Right renal cortex interstitium (tissue), 3 donors: ENCODE data around the gene SLC39A2. TPM values are rescaled to one million over a fixed set of nuclear protein-coding genes. Genes with fewer than 3 reads are reported as not detected.
"Not testable (repeated sequence)": the region's sequence is repeated elsewhere in the genome, so short reads cannot be mapped to it uniquely, and the experiment has no call there.

Source experiments
- DNase-seq, 3 donors: peaks; one replicate each; pipeline ENCODE4 v3.0.0-alpha.2; 2013; ENCODE audit warnings: low read depth in 3 of 3, low spot score in 2 of 3
- polyA plus RNA-seq, 3 donors: library from polyadenylated mRNA; unstranded; fragments of 120-200 nt; gene quantifications; one replicate each; pipeline ENCODE4 v1.2.1, GENCODE V29; 2013; ENCODE audit not compliant: insufficient read length in 3 of 3

Gene SLC39A2
- polyA plus RNA-seq, 3 donors = 1.3 to 3.0 (median 2.5) TPM

GRCh38 chr14:21024585-21025370 lies 25.7 kb downstream of the SLC39A2 start, which contains the start of gene NDRG2:
TSS of gene NDRG2 (minus strand) at chr14:21025061. CDS start at chr14:21023315, 1,746 bp downstream.
- DNase-seq = no peak

GRCh38 chr14:21025371-21026273 lies 26.5 kb downstream of the SLC39A2 start:
- no peak for DNase-seq

GRCh38 chr14:21026274-21026987 lies 27.3 kb downstream of the SLC39A2 start:
- DNase-seq = no peak

- no peak for DNase-seq
These were observed 27.9 kb downstream of the SLC39A2 start for GRCh38 chr14:21026988-21027315.

- no peak for DNase-seq
These were observed 30.8 kb downstream of the SLC39A2 start, which contains the start of gene TPPP2 for GRCh38 chr14:21029917-21030316. TSS of gene TPPP2 (plus strand) at chr14:21030217. CDS start at chr14:21030582, 365 bp downstream.

GRCh38 chr14:21030531-21030930 lies 31.4 kb downstream of the SLC39A2 start:
- DNase-seq = no peak

GRCh38 chr14:21032326-21033132 lies 33.4 kb downstream of the SLC39A2 start:
- DNase-seq = no peak

- DNase-seq = no peak
These were observed 34.1 kb downstream of the SLC39A2 start for GRCh38 chr14:21033133-21033698.

- DNase-seq = no peak
These were observed 35.6 kb downstream of the SLC39A2 start, which contains the start of gene RNASE13 for GRCh38 chr14:21034707-21035106. TSS of gene RNASE13 (minus strand) at chr14:21034807. CDS start at chr14:21034288, 519 bp downstream.

GRCh38 chr14:21036751-21037150 lies 37.7 kb downstream of the SLC39A2 start:
- DNase-seq = no peak

- no peak for DNase-seq
These were observed 38.1 kb downstream of the SLC39A2 start for GRCh38 chr14:21037156-21037555.

- DNase-seq = no peak
These were observed 39.6 kb downstream of the SLC39A2 start for GRCh38 chr14:21038441-21039422.

- DNase-seq = no peak
These were observed 40.7 kb downstream of the SLC39A2 start for GRCh38 chr14:21039585-21040369.

GRCh38 chr14:21040370-21040925 lies 41.4 kb downstream of the SLC39A2 start:
- no peak for DNase-seq

- DNase-seq = not testable (repeated sequence)
These were observed 41.8 kb downstream of the SLC39A2 start for GRCh38 chr14:21040941-21041340.

- no peak for DNase-seq
These were observed 42.8 kb downstream of the SLC39A2 start, which contains the start of gene RNASE7 for GRCh38 chr14:21041676-21042433. TSS of gene RNASE7 (plus strand) at chr14:21042362. CDS start at chr14:21042993, 631 bp downstream.
